NCI-H524 treated with DMSO at 0.1 percent for 48 hours (cell line): ENCODE results near the gene GNS.

Experiments
- DNase-seq: peaks from one replicate; lab custom pipeline; 2025; lab: John Stamatoyannopoulos, UW

Gene GNS

DNA sequence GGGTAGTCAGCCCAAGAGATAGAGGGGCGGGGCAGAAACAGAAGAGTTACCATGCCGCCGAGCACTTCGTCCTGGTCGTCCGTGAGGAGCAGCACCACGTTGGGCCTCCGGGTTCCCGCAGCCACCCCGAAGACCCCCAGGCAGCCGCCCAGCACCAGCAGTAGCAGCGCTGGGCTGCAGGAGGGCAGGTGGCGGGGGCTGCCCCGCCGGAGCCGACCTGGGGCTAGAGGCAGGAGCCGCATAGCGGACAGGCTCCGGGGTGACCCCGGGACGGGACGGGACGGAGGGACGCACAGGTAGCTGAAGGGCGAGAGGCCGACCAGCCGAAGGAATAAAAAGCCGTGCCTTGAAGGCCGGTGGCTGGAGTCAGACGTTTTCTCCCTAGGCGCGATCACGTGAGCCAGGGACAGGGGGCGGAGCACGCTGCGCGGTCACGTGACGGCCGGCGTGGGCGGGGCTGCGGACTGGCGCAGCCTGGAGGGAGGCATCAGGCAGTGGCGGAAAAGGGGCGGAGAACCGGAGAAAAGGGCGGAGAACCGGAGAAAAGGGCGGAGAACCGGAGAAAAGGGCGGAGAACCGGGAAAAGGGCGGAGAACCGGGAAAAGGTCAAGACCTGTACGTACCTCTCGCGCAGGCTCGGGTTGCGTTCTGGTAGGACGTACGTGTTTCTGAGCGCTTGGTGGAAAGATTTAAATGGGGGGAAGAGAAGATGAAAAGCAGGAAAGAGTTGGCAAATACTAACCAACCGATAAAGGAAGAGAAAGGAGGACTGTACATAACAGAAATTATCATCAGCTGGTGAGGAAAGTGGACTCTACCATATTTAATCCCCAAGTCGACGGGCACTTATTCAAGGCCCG is at the start of gene GNS:
Gene GNS (minus strand): TSS at position 372 of the 860 bp plus-strand sequence. CDS start 130 bp downstream, at position 242.
- peak; percentile 52 for DNase-seq

DNA sequence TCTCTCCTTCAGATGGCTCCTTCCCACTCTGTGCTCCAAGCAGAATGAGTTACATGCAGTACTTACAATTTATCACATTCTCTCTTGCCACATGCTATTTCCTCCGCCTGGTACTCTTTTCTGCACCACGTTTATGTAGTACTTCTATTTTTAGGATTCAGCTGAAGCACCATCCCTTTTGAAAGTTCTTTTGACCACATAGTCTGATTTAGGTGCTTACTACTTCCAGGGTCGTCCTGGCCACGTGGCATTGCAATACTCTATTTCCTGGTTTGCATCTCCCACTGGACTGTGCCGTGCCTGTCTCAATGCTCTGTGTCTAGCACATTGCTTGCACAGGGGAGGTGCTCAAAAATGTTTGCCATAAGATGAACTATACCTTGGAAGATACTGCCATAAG is 48.9 kb upstream of the GNS start:
- no peak for DNase-seq

DNA sequence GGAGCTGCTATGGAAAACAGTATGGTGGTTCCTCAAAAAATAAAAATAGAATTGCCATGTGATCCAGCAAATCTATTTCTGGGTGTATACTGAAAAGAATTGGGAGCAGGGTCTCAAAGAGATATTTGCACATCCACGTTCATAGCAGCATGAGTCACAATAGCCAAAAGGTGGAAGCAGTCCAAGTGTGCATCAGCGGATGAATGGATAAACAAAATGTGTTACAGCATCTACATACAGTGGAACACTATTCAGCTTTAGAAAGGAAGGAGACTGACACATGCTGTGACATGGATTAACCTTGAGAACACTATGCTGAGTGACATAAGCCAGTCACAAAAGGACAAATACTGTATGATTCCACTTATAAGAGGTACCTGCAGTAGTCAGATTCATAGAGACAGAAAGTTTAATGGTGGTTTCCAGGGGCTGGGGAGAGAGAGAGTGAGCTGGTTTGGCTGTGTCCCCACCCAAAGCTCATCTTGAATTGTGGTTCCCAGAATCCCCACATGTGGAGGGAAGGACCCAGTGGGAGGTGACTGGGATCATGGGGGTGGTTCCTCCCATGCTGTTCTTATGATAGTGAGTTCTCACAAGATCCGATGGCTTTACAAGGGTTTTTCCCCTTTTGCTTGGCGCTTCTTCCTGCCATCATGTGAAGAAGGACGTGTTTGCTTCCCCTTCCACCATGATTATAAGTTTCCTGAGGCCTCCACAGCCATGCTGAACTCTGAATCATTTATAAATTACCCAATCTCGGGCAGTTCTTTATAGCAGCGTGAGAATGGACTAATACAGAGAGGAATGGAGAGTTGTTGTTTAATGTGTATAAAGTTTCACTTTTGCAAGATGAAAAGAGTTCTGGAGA is 47.6 kb upstream of the GNS start:
- no peak for DNase-seq

DNA sequence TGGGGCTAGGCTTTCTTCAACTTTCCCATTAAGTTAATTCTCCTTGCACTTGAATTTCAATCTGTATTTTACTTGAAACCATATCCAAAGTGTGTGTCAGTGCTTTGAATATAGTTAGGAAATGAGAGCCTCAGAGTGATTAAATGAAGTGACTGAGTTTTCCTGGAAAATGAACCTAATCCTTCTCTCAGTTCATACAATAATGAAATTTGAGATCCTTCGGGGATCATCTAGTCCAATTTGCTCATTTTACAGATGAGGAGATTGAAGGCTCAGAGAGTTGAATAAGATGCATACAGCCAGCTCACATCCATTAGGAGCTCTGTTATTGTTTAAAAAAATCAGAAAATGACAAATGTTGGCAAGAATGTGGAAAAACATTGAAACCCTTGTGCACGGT is 47.0 kb upstream of the GNS start:
- no peak for DNase-seq

DNA sequence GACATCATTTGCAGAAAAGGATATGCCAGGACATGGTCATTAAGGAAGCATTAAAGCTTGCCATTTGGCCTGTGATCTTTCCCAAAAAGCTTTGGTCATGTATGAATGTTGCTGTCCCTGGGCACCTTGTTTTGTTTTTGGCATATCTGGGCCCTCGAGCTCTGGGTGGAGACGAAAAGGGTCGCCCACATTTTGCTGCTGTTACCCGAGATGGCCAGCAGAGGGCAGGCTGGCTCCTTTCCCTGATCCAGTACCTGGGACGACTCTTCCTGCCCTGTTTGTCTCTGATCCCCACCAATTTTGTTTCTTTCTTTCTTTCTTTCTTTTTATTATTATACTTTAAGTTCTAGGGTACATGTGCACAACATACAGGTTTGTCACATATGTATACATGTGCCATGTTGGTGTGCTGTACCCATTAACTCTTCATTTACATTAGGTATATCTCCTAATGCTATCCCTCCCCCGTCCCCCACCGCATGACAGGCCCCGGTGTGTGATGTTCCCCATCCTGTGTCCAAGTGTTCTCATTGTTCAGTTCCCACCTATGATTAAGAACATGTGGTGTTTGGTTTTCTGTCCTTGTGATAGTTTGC is 43.1 kb upstream of the GNS start:
- DNase-seq, result peak; percentile 20

DNA sequence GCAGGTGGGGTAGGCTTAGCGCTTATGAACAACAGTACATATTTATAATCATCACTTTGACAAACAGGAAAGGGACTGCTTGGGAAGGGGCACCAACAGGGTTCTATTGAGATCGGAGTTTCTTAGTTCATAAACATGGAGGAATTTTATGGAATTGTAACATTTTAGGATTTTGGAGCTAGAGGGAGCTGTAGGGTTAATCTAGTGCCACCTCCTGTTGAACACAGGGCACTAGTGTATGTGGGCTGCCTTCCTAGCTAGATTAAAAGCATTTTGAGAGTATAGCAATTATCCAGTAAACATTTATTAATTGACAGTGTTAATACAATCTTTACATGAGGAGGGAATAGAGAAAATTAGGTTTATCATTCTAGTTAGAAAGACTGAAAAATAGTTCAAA is 42.2 kb upstream of the GNS start:
- no peak for DNase-seq

DNA sequence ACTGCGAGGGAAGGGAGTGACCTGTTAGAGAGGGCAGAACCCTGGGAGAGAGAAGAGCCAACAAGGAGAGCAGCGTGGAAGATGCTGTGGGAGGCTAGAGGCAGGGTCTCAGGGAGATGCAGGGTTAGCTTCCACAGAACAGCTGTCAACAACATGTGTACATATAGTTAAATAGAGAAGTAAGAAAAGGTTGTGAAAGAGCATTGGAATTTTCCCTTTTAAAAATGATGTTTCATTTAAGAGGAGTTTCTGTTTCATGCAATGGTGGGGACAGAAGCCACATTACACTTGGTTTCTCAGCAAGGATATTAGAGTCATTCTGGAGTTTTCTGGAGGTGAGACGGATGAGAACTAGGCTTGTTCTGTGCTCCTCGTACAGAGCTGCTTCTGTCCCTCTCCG is 41.4 kb upstream of the GNS start:
- no peak for DNase-seq

DNA sequence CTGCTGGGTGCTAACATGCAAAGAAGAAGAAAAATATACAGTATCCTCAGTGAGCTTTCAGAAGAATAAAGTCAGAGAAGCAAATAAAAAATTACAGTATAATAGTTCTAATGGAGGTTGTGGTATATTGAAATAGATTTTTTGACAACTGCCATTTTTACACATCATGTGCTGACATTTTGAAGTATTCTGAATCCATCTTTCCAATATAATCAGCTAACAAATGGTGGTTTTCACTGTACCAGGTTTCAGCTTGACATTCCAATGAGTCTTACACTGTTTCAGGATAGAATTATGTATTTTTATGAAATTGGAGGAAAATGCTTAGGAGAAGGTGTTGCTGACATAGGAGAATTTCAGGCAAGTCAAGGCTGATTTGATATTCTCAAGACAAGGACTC is 39.0 kb upstream of the GNS start:
- no peak for DNase-seq

DNA sequence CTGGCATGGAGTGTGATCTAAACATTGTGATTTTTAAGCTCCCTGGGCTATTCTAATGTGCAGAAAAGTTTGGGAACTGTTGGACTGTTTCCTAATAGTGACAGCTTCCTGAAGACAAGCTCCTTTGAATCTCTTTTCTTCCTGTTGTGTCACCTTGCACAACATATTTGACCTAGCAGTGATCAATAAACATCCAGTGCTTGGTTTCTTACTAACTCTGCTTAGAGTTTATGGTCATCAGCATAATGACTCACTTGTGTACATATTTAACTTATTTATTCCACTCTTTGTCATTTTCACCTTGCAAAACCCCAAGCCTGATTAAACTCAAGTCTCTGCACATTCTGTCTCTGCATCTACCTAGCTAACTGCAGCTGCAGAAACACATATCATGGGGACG is 38.0 kb upstream of the GNS start:
- DNase-seq, result no peak

DNA sequence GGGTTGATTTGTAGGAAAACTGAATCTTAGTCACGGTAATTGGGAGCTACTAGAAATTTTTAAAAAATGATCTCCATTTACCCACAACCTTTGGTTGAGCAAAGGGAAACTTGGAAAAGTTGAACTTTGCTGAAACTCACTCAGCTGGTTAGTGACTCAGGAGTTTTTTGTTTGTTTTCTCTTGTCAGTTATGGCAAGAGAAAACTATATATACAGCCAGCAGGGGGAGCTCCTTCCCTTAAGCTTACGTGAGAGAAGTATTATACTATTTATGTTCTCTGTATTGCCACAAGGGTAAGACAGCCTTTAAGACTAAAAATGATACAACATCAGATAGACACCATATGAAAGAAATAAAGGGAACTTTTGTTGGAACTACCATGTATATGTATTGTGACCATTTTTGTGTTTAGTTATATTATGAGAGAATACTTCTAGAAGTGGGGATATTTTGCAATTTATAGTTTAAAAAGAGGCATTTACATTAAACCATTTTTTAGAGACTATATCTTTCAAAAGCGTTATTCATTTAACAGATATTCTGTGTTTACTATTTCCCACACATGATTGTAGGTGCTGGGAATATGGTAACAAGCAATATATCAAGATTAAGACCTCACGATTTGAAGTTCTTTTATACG is 37.1 kb upstream of the GNS start:
- DNase-seq, result peak; percentile 27

DNA sequence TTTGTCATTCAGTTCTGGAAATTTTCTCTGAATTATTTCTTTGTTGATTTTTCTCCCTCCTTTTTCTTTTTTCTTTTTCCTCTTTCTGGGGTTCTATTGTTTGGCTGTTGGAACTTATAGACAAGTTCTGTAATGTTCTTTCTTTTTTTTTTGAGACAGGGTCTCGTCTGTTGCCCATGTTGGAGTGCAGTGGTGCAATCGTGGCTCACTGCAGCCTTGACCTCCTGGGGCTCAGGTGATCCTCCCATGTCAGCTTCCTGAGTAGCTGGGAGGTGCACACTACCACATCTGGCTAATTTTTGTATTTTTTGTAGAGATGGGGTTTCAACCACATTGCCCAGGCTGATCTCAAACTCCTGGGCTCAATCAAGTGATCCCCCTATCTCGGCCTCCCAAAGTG is 35.1 kb upstream of the GNS start:
- no peak for DNase-seq

DNA sequence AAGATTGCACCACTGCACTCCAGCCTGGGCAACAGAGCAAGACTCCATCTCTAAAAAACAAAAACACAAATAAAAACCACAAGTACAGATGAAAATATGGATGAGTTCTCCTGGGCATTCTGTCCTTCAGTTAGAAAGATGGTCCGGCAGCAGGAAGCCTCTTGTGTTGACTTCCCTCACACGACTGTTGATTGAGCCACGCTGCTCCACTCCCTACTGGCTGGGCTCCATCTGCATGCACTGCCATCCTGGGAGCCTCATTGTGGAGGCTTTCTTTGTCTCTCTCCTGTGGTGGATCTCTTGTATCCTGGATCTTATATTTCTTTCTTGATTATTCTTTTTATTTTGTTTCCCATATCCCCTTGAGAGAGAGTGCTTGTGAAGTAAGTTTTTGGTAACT is 34.4 kb upstream of the GNS start:
- no peak for DNase-seq

DNA sequence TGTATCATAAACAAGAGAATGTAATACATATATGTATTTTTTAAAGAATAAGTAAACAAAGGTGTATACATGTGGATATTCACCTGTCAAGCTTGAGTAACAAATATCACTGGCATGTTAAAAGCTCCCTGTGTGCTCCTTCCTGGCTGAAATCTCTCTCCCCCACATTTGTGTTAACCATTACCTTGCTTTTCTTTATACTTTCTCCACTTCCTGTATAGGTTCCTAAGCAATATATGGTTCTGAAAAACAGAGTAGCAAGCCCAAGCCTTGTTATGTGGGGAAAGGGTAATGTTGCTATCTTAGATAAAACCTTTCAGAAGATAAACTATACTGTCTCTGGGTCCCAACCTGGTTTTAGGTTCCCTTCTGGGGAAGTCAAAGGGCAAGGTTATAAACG is 32.9 kb upstream of the GNS start:
- DNase-seq, result no peak

DNA sequence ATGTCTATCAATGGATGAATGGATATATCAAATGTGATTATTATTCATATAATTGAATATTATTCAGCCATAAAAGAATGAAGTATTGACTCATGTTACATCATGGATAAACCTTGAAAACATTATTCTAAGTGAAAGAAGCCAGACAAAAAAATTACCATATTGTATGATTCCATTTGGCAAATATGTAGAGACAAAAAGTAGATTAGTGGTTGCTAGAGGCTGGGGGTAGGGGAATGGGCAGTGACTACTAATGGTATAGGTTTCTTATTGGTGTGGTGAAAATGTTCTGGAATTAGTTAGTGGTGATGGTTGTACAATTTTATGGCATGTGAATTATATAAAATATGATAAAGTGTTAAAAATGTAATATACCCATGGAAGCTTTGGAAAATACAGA is 31.8 kb upstream of the GNS start:
- DNase-seq, result no peak

DNA sequence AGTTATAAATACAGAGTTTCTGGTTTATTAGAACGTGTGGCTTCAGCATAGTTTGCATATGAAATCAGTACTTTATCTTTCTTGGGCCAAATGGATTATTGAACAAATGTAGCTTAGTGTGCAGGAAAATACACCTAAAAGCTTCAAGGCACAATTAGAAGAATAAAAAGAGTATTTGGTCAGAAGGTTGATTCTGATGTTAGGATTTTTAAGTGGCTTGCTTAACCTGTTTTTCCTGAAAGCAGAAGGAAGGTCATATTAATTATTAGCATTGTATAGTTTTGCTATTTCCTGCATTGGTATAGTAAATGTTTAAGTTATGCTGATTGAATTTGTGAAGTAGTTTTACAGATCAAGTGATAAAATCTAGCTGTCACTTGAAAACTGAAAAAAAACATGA is 31.0 kb upstream of the GNS start:
- DNase-seq, result no peak

DNA sequence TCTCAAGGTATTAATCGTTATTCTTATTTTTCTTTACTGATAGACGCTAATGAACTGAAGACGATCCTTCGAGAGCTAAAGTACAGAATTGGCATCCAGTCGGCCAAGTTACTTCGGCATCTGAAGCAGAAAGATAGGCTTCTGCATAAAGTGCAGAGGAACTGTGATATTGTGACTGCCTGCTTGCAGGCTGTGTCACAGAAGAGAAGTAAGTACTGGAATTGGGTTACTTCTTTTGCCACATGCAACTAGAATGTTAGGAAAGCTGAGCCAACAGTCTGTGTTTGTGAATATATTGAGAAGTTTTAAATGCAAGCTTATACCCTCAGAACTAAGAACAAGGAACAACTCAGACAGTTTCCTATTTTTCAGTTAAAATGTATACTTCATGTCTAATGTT is 26.6 kb upstream of the GNS start:
- no peak for DNase-seq

DNA sequence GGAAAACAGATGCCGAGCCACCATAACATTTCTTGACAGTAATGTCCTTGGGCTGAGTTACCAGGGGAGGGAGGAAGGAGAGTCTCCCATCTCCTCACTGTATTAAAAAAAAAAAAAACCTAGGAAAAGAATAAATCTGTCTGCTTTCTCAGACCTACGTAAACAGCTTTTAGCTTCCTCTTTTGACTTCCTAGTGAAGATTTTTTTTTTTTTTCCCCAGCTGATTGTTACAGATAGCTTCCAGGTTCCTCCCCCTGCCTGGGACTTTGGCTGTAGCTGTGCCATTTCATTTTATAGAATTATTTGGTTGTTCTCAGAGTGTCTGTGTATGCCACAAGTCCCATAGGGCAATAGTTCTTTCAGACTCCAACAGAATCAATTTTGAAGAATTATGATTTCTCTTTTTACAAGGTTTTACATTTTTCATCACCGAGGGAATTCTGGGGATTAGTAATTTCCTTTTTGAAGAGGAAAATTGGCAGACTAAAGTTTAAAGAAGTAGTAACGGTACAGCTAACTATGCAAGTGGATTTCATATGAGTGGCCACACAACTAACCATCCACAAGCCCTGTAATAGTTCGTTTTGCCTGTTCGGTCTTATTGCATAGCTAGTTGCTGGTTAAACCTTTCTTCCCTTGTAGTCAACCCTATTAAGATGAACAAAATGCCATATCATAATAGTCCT is 23.1 kb upstream of the GNS start:
- DNase-seq, result no peak

DNA sequence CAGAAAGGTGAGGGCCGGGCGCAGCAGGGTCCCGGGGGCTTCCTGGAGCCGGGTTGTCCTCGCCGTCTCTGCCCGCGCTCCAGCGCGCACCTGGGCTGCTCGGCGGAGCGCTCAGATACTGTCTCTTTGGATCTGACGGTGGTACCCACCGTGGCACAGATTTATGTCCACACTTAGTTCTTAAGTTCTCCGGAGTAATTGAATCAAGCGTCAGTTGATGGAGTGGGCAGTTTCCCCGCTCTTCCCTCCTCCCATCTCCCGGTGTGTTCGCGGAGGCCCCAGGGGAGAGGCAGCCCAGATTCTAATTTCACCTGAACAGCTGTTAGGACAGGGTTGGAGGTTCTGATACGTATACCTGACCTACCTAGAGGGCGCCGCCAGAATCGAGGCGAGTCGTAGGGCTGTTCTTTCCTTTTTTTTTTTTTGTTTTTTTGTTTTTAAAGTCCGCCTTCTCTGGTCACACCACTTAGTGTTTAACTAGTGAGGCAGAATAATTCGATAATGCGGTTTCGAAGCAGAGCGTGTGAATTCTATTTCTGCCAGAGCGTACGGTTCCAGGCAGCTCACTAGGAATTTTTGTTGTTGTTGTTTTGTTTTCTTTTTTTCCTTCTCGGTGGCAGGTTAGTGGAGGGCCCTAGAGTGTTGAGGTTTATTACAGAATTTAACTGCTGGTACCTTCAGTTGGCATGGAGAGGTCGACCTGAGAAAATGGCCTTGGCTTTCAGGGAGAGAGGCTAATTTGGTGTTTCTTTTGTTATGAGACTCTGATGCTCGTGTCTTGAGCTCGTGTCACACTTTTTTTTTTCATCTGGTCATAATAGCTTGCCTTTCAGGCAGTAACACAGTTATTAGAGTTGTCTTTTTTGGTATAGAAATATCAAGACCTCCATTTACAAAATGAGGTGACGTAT is 22.3 kb upstream of the GNS start:
- no peak for DNase-seq

DNA sequence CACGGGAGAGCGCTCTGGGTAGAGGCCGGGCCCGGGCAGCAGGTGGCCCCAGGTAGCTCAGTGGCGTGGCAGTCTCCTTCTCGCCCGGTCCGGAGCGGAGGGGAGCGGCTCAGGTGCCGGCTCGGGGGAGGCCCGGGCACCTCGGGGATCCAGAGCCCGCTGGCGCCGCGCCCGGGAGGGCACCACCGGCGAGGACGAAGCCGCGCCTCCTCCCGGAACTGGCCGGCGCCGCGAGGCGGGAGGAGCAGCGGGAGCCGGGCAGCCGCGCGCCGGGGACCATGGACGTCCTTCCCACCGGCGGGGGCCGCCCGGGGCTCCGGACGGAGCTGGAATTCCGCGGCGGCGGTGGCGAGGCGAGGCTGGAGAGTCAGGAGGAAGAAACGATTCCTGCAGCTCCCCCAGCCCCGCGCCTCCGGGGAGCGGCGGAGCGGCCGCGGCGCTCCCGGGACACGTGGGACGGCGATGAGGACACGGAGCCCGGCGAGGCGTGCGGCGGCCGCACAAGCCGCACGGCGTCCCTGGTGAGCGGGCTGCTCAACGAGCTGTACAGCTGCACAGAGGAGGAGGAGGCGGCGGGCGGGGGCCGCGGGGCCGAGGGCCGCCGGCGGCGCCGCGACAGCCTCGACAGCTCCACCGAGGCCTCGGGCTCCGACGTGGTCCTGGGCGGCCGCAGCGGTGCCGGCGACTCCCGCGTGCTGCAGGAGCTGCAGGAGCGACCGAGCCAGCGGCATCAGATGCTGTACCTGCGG is 21.5 kb upstream of the GNS start:
- DNase-seq, result no peak

DNA sequence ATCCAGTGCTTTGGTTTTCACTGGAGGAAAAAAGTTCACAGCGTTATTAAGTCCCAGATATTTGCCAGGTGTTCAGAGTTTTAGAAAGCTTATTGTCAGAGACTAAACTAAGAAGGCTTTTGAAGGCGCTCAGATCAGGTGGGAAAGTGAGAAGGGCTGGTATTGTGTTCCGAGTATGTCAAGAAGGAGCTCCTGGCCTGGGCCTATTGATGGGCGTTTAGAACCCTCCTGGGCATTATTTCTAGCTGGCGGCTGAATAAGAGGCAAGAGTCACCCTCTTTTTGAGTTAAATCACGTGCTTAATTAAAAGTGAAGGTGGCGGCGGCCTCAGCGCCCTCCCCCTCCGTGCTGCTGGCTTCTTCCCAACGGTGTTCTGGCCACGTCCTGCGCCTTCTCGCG is 20.9 kb upstream of the GNS start:
- peak; percentile 48 for DNase-seq
